Measurements from ENCODE around the gene AHRR.
"Not testable (repeated sequence)": the region's sequence is repeated elsewhere in the genome, so short reads cannot be mapped to it uniquely, and the experiment has no call there.

The AHRR gene

DNA sequence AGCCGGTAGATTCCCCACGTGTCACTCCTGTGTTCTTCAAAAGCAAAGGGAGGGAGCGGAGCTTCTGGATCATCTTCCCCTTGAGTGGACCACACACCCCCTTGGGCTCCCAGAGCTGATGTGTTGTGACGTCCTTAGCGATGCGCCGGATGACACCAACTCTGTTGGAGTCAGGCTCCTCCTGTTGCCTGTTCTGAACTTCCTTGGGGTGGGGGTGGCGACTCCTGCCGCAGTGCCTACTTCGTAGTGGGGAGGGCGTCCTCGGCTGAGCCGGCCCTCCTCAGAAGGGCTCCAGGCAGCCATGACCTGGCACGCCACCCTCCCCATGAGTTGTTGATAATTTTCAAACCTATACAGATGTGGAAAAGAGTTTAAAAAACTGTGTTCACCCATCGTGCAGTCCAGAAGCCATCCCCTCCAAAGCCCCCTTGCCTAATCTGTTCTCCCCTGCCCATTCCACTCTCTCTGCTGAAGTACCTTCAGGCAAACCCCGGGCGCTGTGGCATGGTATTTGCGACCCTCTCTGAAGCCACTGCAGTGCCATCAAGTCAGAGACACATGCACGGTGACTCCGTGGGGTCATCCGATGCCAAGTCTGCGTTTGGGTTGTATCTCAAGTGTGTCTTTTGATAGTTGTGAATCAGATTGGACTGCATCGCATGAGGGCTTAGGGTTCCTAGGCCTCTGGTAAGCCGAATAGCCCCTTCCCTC lies 138.2 kb downstream of the AHRR start:
- DNase-seq (ENCODE audit: low spot score), result no peak

DNA sequence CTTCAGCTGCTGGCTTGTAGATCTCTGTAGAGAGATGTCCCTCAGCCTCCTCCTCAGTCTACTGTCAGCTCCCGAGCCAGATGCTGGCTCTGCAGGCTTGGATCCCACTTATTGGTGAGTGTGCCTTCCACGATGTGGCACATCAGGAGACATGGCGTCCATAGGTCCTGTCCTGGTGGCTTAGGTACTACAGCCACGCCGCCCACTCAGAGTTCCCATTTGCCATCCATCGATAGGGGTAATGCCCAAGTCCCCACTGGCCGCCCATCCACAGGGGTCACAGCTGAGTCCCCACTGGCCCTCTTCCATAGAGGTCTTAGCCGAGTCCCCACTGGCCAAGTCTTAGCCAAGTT lies 138.7 kb downstream of the AHRR start:
- DNase-seq (ENCODE audit: low spot score), result no peak

DNA sequence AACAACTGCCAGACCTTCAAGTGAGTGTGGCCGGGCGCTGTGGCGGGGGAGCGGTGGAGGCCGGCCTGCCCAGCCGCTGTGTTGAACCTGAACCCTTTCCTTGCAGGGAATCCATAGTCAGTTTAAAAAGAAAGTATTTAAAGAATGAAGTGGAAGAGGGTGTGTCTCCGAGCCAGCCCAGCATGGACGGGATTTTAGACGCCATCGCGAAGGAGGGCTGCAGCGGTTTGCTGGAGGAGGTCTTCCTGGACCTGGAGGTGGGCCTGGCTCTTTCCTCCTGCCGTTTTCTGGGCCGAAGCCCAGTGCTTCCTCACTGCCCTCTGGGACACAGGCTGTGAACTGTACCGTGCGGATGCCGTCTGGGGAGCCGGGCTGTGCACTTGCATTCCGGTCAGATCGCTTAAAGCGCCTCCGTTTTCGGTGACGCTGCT lies 140.6 kb downstream of the AHRR start:
- no peak for DNase-seq (ENCODE audit: low spot score)

DNA sequence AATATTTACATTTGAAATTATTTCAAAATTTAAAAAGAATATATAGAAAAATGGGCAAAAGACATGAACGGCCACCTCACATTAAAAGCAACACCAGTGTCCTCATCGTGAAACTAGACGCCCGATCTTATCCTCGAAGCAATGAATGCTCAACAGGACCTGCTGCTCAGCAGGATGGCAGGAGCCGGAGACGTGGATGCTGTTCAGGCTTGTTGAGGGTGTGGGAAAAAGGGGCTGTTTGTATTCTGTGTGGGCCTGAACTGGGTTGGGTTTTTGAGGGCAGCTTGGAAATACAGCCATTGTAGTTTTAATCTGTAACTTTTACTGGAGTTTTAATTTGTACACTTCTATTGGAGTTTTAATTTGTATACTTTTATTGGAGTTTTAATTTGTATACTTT lies 141.8 kb downstream of the AHRR start:
- DNase-seq (ENCODE audit: low spot score), result no peak

DNA sequence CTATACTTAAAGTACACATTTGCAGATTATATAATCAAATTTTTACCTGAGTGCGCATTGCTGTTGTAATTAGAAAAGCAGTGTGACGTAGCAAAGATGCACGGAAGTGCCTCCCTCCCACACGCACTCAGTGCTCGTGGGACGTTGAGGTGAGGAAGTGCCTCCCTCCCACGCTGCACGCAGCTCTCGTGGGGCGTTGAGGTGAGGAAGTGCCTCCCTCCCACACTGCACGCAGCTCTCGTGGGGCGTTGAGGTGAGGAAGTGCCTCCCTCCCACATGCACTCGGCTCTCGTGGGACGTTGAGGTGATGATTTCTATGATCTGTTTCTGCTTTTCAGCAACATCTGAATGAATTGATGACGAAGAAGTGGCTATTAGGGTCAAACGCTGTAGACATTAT lies 142.4 kb downstream of the AHRR start:
- DNase-seq (ENCODE audit: low spot score), result no peak

DNA sequence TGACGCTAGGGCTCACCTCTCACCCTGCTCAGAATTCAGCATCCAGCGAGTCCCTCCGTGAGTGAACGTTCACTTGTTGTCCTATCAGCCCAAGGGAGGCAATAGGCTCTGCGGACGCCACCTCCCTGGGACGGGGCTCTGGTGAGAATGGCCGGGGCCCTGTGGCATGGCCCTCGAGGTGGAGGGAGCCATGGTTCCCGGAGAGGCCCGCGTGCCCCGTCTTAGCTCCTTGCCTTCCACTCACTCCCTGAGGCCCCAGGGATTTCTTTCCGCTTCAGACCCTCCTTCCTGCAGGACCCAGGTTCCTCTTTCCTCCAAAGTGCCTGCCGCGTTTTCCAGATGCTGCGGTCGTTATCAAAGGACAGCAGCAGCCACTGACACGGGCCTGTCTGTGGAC lies 142.9 kb downstream of the AHRR start:
- DNase-seq (ENCODE audit: low spot score), result no peak

DNA sequence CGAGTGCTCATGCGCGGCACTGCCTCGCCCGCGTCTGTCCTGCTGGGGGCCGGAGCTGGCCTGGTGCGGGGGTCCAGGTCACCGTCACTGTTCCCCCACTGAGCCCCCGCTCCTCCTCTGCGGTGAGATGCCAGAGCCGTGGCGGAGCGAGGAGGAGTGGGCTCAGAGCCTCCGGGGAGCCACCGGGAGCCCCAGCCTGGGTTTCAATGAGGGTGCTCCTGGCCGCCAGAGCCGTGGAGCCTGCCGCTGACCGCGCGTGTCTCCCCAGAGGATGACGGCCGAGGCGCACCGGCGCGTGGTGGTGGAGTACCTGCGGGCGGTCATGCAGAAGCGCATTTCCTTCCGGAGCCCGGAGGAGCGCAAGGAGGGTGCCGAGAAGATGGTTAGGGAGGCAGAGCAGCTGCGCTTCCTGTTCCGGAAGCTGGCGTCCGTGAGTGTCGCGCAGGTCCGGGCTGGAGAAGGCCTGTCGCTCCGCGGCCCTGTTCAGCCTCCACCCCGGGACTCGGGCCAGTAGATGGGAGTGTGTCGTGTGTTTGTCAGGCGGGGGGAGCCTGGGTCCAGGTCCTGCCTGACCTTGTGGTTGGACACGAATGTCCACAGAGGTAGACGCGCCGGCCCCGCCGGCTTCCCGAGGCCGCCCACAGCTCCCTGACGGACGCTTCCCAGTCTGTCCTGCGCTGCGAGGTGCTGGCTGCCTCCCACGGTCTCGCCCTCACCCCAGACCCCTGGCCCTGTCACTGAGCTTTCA lies 143.5 kb downstream of the AHRR start:
- DNase-seq (ENCODE audit: low spot score), result no peak

DNA sequence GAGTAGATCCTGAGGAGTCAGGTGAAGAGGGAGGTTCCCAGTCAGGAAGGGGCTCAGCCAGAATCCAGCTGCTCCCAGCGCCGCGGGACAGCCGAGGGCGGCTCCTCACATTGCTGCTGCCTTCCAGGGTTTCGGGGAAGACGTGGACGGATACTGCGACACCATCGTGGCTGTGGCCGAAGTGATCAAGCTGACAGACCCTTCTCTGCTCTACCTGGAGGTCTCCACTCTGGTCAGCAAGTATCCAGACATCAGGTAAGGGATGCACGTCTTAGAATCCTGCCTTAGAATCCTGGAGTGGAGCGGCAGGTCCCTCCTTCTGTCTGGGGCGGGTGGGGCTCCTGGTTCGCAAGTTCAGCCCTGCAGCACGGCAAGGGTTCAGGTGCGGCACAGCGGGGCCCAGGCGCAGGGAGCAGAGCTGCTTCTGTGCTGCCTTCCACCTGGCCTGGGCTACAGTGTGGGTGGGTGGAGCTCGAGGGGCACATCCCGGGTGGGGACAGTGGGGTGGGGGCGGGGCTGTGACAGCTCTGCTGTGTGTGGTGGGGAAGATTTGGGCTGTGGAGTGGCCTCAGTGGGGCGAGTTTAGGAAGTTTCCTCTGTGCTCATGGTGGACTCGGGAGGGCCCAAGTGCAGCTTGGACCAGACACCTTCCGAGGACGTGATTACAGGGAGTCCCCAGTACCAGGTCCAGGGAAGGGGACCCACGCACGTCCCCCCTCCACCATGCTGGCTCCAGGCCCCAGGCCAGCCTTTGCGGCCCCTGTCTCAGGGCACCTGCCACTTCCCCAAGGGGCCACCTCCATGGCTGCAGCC lies 144.3 kb downstream of the AHRR start:
- no peak for DNase-seq (ENCODE audit: low spot score)

DNA sequence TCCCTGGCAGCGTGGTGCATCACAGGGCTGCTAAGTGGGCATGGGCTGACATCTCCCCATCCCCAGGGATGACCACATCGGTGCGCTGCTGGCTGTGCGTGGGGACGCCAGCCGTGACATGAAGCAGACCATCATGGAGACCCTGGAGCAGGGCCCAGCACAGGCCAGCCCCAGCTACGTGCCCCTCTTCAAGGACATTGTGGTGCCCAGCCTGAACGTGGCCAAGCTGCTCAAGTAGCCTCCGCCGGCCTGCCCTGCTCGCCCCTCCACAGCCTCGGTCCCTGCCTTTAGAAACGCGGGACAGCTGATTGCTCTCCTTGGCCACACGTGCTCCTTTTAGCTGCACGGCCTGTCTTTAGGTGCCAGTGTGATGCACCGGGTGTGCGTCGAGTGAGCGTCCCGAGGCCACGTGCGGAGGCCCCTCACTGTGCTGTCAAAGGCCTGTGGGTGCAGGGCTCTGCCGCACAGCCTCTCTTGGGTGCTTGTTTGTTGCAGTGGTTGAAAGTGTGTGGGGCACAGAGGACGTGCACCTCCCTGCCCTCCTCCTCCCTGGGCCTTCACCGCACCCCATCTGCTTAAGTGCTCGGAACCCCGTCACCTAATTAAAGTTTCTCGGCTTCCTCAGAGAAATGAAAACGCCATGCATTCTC lies 145.3 kb downstream of the AHRR start:
- DNase-seq (ENCODE audit: low spot score), result no peak

DNA sequence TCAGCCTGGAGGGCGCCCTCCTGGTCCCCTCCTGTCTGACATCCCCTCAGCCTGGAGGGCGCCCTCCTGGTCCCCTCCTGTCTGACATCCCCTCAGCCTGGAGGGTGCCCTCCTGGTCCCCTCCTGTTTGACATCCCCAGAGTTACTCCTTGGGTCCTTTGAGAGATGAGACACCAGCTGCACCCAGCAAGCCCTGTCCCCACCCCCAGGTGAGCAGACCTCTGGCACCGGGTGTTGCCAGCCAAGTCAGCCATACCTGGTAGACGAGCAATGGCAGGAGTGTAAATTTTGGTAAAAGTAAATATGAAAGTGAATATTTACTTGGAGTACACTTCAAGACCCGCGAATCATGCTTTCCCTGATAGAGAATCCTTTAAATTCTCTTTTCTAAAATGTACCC lies 146.9 kb downstream of the AHRR start:
- DNase-seq (ENCODE audit: low spot score), result no peak

DNA sequence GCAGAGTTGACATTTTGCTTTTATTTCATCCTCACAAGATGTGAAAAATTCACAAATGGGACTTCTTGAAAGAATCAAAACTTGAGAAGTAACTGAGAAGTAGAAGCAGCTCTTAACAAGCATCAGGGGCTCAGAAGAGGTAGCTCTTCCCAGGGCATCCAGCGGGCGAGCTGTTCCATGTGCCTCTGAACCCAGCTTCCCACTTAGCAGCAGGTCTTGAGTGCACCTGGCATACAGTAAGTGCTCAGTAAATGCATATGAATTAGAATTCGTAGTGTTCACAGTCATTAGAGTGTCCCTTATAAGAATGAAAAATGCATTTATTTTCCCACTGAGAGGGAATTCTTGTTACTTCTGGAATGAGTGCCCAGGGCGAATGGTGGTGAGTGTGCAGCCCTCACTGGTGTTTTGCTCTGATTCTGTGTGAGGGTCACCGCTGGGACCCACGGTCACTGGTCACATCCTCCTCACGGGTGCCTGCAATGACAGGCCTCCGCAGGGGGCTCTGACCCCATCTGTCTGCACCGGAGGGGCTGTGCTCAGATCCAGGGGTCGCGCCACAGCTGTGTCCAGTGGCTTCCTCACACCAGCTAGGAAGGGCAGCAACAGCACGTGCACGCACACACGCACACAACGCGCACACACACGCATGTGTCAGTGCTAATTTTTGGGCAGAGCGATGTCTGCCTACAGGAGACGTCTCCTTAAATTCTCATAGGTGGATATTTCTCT lies 148.4 kb downstream of the AHRR start:
- DNase-seq (ENCODE audit: low spot score), result no peak

DNA sequence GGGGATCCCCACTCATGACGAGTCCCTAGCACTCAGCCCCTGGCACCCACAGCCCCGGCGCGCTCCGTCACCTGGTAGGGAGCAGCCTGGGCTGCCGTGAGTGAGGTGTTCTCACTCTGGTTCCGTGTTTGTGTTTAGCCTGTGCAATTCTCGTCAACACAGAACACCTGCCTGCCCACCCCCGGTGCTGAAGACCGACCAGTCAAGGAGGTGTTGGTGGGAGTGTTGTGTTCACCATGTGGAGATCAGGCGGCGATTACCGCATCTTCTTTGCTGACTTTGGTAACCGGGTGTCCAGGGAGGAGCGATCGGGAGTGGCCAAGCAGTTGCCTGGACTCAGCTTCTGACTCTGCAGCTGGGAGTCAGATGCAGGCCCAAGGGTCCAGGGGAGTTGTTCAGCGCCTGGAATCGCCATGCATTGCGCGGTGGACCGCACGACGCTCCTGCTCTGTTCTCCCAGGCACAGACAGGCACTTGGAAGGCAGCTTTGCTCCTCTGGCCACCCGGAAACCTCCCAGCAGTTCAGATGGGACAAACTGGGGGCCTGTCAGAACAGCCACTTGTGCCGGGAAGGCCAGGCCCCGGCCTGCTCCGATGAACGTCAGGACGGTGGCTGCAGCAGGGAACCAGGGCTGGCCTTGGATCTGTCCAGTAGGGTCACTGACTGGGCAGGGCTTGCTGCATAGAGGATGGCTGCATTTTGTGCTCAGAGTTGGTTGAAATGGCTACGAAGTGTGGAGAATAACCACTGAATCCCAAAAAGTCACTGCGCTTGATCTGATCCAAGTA lies 149.6 kb downstream of the AHRR start:
- DNase-seq (ENCODE audit: low spot score), result no peak

DNA sequence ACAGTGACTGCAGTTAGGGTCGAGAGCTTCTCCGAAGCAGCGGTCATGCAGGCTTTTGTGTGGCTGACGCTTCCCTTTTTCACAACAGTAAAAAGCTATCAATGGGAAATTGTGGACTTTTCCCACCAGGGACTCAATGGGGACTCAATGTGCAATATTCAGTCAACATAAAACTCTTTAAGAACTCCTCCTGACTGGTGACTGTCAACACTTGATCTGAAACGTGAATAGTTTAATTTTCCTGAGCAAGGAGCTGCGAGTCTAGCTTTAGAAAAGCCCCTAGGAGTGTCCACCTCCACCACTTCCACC lies 150.2 kb downstream of the AHRR start:
- DNase-seq (ENCODE audit: low spot score), result no peak

DNA sequence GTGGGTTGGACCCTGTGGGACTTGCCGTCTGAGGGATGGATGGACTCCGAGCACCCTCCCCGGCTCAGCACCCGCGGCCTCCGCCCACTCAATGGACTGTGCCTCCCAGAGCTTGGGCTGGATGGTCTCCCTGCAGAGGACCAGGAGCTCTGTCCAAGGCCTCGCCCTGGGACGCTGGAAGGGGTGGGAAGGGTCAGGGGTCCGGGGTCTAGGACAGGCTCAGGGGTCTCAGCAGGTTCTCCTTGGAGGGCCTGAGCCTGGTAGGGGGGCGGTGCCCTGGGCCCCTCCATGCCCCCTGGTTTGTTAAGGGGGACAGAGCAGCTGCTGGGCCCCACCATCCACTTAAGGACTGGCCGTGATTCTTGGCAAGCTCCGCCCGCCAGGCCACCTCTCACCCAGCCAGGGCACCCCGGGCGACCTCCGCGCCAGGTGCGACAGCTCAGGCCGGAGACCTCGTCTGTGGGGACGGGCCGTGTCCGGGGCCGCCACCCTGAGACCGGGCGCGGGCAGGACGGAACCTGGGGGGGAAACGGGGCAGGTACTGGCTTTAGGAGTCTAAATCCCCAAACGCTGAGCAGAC lies 150.7 kb downstream of the AHRR start:
- no peak for DNase-seq (ENCODE audit: low spot score)

DNA sequence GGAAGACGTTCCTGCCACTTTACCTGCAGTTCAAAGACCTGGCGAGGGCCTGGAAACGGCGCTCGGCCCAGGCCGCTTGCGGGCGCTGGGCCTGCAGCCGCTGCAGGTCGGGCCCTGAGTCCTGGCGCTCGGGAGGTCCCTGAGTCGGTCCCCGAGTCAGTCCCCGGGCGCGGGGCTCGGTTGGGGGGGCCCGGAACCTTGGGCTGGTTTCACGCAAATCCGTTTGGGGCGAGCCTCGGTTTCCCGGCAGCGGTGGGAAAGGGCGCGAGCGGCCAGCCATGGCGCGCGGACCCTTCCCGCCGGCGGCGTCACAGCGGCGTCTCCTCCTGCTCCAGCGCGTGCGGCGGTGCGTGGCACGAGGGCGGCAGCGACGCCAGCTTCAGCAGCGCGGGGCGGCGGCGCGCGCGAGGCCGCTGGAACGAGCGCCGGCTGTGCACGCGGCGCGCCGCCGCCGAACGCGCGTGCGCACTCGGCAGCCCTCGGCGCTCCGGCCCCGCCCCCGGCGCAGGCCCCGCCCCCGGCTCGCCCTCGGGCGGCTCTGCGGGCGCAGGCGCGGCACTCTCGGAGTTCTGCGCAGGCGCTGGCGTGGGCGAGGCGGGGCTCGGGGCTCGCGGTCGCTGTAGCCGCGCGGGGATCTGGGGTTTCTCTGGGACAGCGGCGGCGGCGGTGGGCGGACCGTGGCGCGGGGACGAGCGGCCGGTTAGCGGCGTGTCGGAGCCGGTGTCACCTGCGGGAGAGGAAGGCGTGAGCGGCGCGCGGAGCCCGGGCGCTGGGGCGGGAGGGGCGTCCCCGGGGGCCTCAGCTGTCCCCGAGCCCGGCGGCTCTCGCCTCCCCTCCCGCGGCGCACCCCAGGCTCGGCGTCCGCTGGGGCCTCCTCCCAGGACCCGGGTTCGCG lies 151.4 kb downstream of the AHRR start:
- DNase-seq (ENCODE audit: low spot score), result peak; percentile 78

DNA sequence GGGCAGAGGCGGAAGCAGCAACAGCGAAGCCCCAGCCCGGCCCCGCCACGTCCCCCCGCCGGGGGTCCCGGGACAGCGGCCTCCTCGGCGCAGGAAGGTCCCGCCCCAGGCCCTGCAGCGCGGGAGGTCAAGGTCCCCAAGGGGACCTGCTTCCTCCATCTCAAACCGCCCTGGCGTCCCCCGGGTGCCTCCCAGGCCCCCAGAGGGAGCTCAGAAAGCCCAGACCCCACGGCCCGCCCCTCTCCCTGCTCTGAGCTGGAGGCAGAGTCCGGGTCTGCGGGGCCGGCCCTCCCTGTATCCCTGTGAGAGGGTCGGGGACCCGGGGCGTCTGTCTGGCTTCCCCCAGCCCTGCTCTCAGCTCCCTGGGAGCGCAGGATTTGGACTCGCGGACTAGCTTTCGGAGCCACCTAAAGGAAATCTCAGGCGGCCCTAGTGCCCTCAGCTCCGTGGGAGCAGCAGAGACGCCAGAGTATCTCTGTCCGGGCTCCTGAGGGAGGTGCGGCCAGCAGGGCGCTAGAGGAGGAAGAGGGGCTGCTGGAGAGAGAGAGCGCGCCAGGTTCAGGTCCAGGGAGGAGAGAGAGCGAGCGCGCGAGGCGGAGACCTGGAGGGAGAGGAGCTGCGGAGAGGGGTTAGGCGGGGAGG lies 152.2 kb downstream of the AHRR start:
- DNase-seq (ENCODE audit: low spot score), result no peak

DNA sequence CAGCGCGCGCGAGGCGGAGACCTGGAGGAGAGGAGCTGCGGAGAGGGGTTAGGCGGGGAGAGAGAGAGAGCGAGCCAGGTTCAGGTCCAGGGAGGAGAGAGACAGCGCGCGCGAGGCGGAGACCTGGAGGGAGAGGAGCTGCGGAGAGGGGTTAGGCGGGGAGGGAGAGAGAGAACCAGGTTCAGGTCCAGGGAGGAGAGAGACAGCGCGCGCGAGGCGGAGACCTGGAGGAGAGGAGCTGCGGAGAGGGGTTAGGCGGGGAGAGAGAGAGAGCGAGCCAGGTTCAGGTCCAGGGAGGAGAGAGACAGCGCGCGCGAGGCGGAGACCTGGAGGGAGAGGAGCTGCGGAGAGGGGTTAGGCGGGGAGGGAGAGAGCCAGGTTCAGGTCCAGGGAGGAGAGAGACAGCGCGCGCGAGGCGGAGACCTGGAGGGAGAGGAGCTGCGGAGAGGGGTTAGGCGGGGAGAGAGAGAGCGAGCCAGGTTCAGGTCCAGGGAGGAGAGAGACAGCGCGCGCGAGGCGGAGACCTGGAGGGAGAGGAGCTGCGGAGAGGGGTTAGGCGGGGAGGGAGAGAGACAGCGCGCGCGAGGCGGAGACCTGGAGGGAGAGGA lies 152.8 kb downstream of the AHRR start:
- DNase-seq (ENCODE audit: low spot score), result not testable (repeated sequence)

DNA sequence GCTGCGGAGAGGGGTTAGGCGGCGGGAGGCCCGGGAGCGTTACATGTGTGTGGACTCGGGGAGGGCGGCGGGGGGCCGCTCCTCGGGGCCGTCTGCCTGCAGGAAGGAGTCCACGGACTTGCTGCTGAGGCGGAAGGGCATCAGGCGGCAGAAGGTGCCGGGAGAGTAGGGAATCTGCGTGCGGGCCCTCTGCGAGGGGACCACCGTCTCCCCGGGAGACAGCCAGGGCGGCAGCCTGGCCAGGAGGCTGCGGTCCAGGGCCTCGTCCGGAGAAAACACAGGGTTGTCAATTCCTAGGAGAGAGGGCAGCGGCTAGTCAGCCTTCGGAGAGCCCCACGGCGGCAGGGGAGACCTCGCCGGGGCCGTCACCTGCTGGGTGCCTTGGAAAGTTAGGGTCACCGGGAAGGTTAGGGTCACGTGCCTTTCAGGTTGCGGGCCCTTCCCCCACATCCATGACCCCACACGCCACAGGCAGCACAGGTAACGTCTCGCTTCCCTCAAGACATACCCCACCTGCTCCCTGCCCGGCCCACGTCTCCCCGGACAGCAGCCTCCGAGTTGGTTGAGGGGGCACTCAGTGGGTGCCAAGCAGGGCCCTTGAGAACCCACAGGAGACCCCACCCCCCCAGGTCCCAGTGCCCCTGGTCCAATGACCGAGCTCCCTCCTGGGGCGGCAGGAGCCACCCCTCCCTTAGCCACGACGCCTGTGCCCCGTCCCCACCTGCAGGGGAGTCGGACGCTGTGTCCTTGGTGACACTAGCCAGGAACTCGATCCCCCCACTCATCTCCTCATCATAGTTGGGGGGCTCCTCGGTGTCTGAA lies 153.5 kb downstream of the AHRR start:
- no peak for DNase-seq (ENCODE audit: low spot score)

Measured in COLO829 (cell line).